ENCODE measurements around the gene RDH16. TPM values are rescaled to one million over a fixed set of nuclear protein-coding genes. Genes with fewer than 3 reads are reported as not detected.

RDH16 gene
- total RNA-seq, 2 experiments from 2014 or later: 0.18 to 0.32 TPM

GRCh38 chr12:56998316-56998715 is 40.9 kb upstream of the RDH16 start:
- Mint-ChIP-seq H3K27ac (peak overlapping the region; percentile 12), H3K27me3 (no peaks in the 10 kb centered on the region), H3K9me3 (ENCODE audit: low read depth) (no peaks in the 10 kb centered on the region), H3K4me1 (peaks cover 48% of the 10 kb centered on the region), H3K4me3 (no peak overlapping the region), H3K36me3 (ENCODE audit: low read depth) (peaks cover 33% of the 10 kb centered on the region)
- intact Hi-C loops (cut with DNase I, micrococcal nuclease): loop anchor here in 1 of 2 experiments (2.0 kb wide), 1 partner anchor 66 kb away; no protein-coding TSS in a partner anchor
- DNase-seq: no peak
- ChIA-PET POLR2A (interaction anchor here (0.7 to 0.8 kb wide), 2 partner anchors 13 to 273 kb away, joined by 3 read pairs; no protein-coding TSS in a partner anchor), CTCF (interaction anchor here (0.9 to 13.0 kb wide), 12 partner anchors 9 to 362 kb away, joined by 3 to 207 read pairs (median 6); partner anchors contain the start of gene STAT6)
- no peak for ATAC-seq

DNA sequence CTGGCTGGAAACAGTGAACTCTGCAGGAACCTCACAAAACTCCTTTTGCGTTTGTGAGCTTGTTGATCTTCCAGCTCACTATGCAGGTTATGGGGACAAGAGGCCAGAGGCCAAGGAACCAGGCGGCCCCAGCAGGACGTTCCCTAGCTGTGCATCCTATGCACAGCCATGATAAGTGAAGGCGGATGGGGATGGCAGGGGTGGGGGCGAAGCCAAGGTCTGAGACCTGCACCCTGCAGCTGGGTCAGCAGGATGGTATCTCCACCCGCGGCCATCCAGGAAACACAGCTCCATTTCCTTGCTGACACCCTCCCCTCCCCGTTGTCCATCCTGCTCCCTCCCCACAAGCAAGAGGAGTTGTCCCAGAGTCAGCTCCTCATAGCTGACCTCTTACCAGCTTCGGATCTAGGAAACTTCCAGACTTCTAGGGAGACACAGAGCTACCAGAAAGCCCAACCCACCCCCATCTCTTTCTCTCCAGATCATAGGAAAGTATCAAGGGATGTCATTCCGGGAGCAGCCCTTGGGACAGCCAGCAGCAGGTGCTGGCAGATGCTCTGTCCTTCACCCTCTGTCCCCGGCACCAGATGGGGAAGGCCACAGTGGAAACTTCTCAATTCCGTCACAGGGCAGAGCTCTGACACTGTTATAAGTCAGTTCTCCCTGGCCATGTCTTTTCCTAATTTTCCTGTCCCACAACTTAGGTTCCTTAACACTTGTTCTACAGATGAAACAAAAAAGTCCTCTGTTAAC is 39.6 kb upstream of the RDH16 start:
- intact Hi-C loops (cut with DNase I, micrococcal nuclease): no loop called here
- Mint-ChIP-seq H3K4me3 (no peak overlapping the region), H3K36me3 (ENCODE audit: low read depth) (peaks cover 21% of the 10 kb centered on the region), H3K4me1 (peaks cover 43% of the 10 kb centered on the region), H3K27ac (no peak overlapping the region), H3K9me3 (ENCODE audit: low read depth) (no peaks in the 10 kb centered on the region), H3K27me3 (no peaks in the 10 kb centered on the region)
- ATAC-seq (no peak), DNase-seq (no peak)
- ChIA-PET CTCF (interaction anchor here (1.0 to 13.0 kb wide), 7 partner anchors 8 to 240 kb away, joined by 4 to 207 read pairs (median 8); partner anchors contain the start of gene ZBTB39), POLR2A (interaction anchor here (0.6 to 0.8 kb wide), 3 partner anchors 119 to 248 kb away, joined by 3 to 5 read pairs (median 4); no protein-coding TSS in a partner anchor)

DNA sequence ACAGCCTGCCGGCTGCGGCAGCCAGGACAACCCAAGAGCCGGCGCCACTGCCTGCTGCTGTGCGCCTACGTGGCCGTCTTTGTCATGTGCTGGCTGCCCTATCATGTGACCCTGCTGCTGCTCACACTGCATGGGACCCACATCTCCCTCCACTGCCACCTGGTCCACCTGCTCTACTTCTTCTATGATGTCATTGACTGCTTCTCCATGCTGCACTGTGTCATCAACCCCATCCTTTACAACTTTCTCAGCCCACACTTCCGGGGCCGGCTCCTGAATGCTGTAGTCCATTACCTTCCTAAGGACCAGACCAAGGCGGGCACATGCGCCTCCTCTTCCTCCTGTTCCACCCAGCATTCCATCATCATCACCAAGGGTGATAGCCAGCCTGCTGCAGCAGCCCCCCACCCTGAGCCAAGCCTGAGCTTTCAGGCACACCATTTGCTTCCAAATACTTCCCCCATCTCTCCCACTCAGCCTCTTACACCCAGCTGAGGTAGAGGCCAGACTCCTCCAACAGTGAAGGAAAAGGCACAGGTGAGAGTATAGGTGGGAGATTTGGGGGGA is 38.6 kb upstream of the RDH16 start:
- Mint-ChIP-seq H3K4me1 (peaks cover 42% of the 10 kb centered on the region), H3K9me3 (ENCODE audit: low read depth) (no peaks in the 10 kb centered on the region), H3K4me3 (no peak overlapping the region), H3K27me3 (no peaks in the 10 kb centered on the region), H3K36me3 (ENCODE audit: low read depth) (peaks cover 16% of the 10 kb centered on the region), H3K27ac (no peak overlapping the region)
- POLR2A ChIA-PET: interaction anchor here (0.6 to 0.7 kb wide), 2 partner anchors 119 to 247 kb away, joined by 4 to 5 read pairs; no protein-coding TSS in a partner anchor
- CTCF ChIA-PET: interaction anchor here (1.0 to 7.9 kb wide), 4 partner anchors 8 to 238 kb away, joined by 4 to 77 read pairs (median 5); no protein-coding TSS in a partner anchor
- ATAC-seq (no peak), DNase-seq (no peak)
- intact Hi-C loops (cut with DNase I, micrococcal nuclease): no loop called here

DNA sequence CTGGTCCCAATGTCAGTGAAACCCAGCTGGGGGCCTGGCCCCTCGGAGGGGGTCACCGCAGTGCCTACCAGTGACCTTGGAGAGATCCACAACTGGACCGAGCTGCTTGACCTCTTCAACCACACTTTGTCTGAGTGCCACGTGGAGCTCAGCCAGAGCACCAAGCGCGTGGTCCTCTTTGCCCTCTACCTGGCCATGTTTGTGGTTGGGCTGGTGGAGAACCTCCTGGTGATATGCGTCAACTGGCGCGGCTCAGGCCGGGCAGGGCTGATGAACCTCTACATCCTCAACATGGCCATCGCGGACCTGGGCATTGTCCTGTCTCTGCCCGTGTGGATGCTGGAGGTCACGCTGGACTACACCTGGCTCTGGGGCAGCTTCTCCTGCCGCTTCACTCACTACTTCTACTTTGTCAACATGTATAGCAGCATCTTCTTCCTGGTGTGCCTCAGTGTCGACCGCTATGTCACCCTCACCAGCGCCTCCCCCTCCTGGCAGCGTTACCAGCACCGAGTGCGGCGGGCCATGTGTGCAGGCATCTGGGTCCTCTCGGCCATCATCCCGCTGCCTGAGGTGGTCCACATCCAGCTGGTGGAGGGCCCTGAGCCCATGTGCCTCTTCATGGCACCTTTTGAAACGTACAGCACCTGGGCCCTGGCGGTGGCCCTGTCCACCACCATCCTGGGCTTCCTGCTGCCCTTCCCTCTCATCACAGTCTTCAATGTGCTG is 38.0 kb upstream of the RDH16 start:
- Mint-ChIP-seq H3K9me3 (ENCODE audit: low read depth) (no peaks in the 10 kb centered on the region), H3K4me3 (no peak overlapping the region), H3K4me1 (peaks cover 37% of the 10 kb centered on the region), H3K27ac (no peak overlapping the region), H3K36me3 (ENCODE audit: low read depth) (peaks cover 11% of the 10 kb centered on the region), H3K27me3 (no peaks in the 10 kb centered on the region)
- intact Hi-C loops (cut with DNase I, micrococcal nuclease): no loop called here
- CTCF ChIA-PET: interaction anchor here (0.7 to 1.6 kb wide), 2 partner anchors 32 to 912 kb away, joined by 3 to 6 read pairs; no protein-coding TSS in a partner anchor
- ATAC-seq: no peak
- POLR2A ChIA-PET: no interaction called here
- no peak for DNase-seq

- DNase-seq (no peak), ATAC-seq (no peak)
- peaks cover 4% of the 10 kb centered on the region for H3K36me3 Mint-ChIP-seq (ENCODE audit: low read depth)
- ChIA-PET CTCF (interaction anchor here (0.5 to 1.3 kb wide), 9 partner anchors 11 to 914 kb away, joined by 3 to 6 read pairs (median 3); partner anchors contain the start of gene TAC3), POLR2A (no interaction called here)
- intact Hi-C loops (cut with DNase I, micrococcal nuclease): no loop called here
- peaks cover 26% of the 10 kb centered on the region for H3K4me1 Mint-ChIP-seq
- H3K27me3 Mint-ChIP-seq: no peaks in the 10 kb centered on the region
- no peak overlapping the region for H3K27ac Mint-ChIP-seq
- no peak overlapping the region for H3K4me3 Mint-ChIP-seq
- H3K9me3 Mint-ChIP-seq (ENCODE audit: low read depth): no peaks in the 10 kb centered on the region
Observed at GRCh38 chr12:56994231-56994746, 36.9 kb upstream of the RDH16 start.

- Mint-ChIP-seq H3K36me3 (ENCODE audit: low read depth) (peaks cover 2% of the 10 kb centered on the region), H3K9me3 (ENCODE audit: low read depth) (no peaks in the 10 kb centered on the region), H3K27ac (no peak overlapping the region), H3K27me3 (no peaks in the 10 kb centered on the region), H3K4me1 (peaks cover 17% of the 10 kb centered on the region), H3K4me3 (no peak overlapping the region)
- DNase-seq (no peak), ATAC-seq (no peak)
- ChIA-PET CTCF (interaction anchor here (0.6 to 1.3 kb wide), 6 partner anchors 12 to 246 kb away, joined by 3 to 6 read pairs (median 4); partner anchors contain the start of gene STAT6), POLR2A (no interaction called here)
- intact Hi-C loops (cut with DNase I, micrococcal nuclease): no loop called here
Observed at GRCh38 chr12:56993346-56993745, 35.9 kb upstream of the RDH16 start.

DNA sequence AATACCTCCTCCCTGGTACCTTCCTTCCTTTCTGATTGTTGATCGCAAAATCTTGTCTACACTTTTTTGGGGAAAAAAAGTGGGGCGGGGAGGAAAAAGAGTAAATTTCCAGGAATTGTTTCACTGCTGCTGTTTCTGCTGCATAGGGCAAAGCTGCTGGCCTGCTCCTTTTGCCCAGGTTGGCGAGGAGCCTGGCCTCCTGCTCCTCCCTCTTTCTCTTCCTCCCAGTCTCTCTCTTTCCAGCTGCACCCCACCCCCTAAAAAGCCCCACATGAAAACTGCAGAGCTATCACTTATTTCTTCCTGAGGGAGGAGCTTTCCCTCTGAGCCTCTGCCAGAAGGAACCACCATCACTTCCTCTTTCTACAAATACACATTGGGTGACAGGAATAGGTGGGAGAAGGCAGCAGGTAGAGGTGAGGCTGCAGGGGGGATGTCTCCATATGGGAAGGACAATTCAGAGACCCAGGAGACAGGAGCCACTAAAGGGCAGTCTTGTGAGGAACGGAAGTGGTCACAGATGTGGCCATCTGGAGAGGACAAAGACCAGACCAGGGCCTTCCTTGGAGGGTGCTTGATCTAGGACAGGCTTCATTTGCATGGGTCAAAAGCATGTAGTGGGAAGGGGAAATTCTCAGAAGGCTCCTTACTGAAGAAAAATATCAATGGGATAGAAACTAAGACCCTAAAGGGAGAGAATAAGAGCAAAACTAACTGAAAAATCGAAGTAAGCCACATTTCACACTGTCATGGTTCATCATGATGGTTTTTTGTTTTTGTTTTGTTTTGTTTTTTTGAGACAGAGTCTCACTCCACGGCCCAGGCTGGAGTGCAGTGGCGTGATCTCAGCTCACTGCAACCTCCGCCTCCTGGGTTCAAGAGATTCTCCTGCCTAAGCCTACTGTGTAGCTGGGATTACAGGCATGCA is 34.2 kb upstream of the RDH16 start:
- DNase-seq (no peak), ATAC-seq (no peak)
- Mint-ChIP-seq H3K27me3 (no peaks in the 10 kb centered on the region), H3K27ac (no peak overlapping the region), H3K4me3 (no peak overlapping the region), H3K9me3 (ENCODE audit: low read depth) (no peaks in the 10 kb centered on the region), H3K36me3 (ENCODE audit: low read depth) (no peaks in the 10 kb centered on the region), H3K4me1 (peaks cover 11% of the 10 kb centered on the region)
- intact Hi-C loops (cut with DNase I, micrococcal nuclease): no loop called here
- CTCF ChIA-PET: interaction anchor here (1.0 to 2.0 kb wide), 5 partner anchors 10 to 234 kb away, joined by 3 to 9 read pairs (median 5); no protein-coding TSS in a partner anchor
- POLR2A ChIA-PET: no interaction called here

- POLR2A ChIA-PET: no interaction called here
- ATAC-seq: no peak
- H3K27ac Mint-ChIP-seq: no peak overlapping the region
Observed at GRCh38 chr12:56990648-56991318, 33.4 kb upstream of the RDH16 start.

GRCh38 chr12:56989861-56990610 is 32.6 kb upstream of the RDH16 start:
- no peak for ATAC-seq
- no peak overlapping the region for H3K4me3 Mint-ChIP-seq
- no peak for DNase-seq
- no peak overlapping the region for H3K27ac Mint-ChIP-seq
- ChIA-PET CTCF (interaction anchor here (1.3 to 5.0 kb wide), 6 partner anchors 10 to 233 kb away, joined by 3 to 82 read pairs (median 14); partner anchors contain the start of gene STAT6), POLR2A (no interaction called here)
- peaks cover 11% of the 10 kb centered on the region for H3K4me1 Mint-ChIP-seq
- intact Hi-C loops (cut with DNase I, micrococcal nuclease): no loop called here
- no peaks in the 10 kb centered on the region for H3K27me3 Mint-ChIP-seq
- H3K36me3 Mint-ChIP-seq (ENCODE audit: low read depth): no peaks in the 10 kb centered on the region
- no peaks in the 10 kb centered on the region for H3K9me3 Mint-ChIP-seq (ENCODE audit: low read depth)

More at GRCh38 chr12:56990648-56991318, 33.4 kb upstream of the RDH16 start:
- CTCF ChIA-PET: interaction anchor here (1.6 to 2.0 kb wide), 2 partner anchors 11 to 231 kb away, joined by 6 to 9 read pairs; no protein-coding TSS in a partner anchor
- H3K36me3 Mint-ChIP-seq (ENCODE audit: low read depth): no peaks in the 10 kb centered on the region
- no peaks in the 10 kb centered on the region for H3K9me3 Mint-ChIP-seq (ENCODE audit: low read depth)
- no peaks in the 10 kb centered on the region for H3K27me3 Mint-ChIP-seq
- H3K4me3 Mint-ChIP-seq: no peak overlapping the region
- peaks cover 11% of the 10 kb centered on the region for H3K4me1 Mint-ChIP-seq
- DNase-seq: no peak
- intact Hi-C loops (cut with DNase I, micrococcal nuclease): no loop called here

Measured in activated CD4-positive, alpha-beta T cell treated with anti-CD3 and anti-CD28 coated beads for 36 hours (primary cell).